GM12872 (cell line): ENCODE results near the gene EEA1.

Experiments used
- CTCF ChIP-seq: IDR thresholded peaks from 3 replicates; pipeline ENCODE4 v1.5.1; 2011; ENCODE audit warnings: low read depth, mild to moderate bottlenecking, low read length, moderate library complexity; ENCODE audit not compliant: insufficient read depth

EEA1 gene

GRCh38 chr12:92915365-92915764 lies 13.7 kb downstream of the EEA1 start:
- no peak for TF ChIP-seq CTCF

GRCh38 chr12:92914170-92914569 lies 14.9 kb downstream of the EEA1 start:
- no peak for TF ChIP-seq CTCF

- TF ChIP-seq CTCF = no peak
Observed at GRCh38 chr12:92912672-92913071, 16.4 kb downstream of the EEA1 start.

- TF ChIP-seq CTCF = no peak
Observed at GRCh38 chr12:92912052-92912451, 17.0 kb downstream of the EEA1 start.

- no peak for TF ChIP-seq CTCF
Observed at GRCh38 chr12:92911339-92911738, 17.8 kb downstream of the EEA1 start.

GRCh38 chr12:92908108-92908507 lies 21.0 kb downstream of the EEA1 start:
- no peak for TF ChIP-seq CTCF

GRCh38 chr12:92905811-92906554 lies 23.1 kb downstream of the EEA1 start:
- no peak for TF ChIP-seq CTCF
